Liver (tissue), 9 donors: ENCODE data around the gene IQGAP2. TPM values are rescaled to one million over a fixed set of nuclear protein-coding genes. Genes with fewer than 3 reads are reported as not detected.

Experiments
- DNase-seq: peaks from one replicate; pipeline ENCODE4 v3.0.0-alpha.2; 2017; ENCODE audit warnings: low spot score
- H3K27ac ChIP-seq, 2 donors: one replicate each; pipeline ENCODE4 v1.7.0; 2013; ENCODE audit warnings: inconsistent platforms in 2 of 2, low read length in 2 of 2, control low read depth in 1 of 2, low read depth in 1 of 2, mild to moderate bottlenecking in 1 of 2
- H3K27me3 ChIP-seq, 4 donors: one replicate each; pipeline versions ENCODE4 v1.6.1 to v1.7.0; 2013; ENCODE audit warnings: low read length in 3 of 4, inconsistent platforms in 1 of 4, mild to moderate bottlenecking in 1 of 4, moderate library complexity in 1 of 4; ENCODE audit not compliant: control insufficient read depth in 4 of 4, insufficient read depth in 4 of 4
- H3K36me3 ChIP-seq, 4 donors: one replicate each; pipeline versions ENCODE4 v1.6.1 to v1.7.0; 2013; ENCODE audit warnings: low read length in 3 of 4, mild to moderate bottlenecking in 3 of 4, low read depth in 1 of 4, moderate library complexity in 1 of 4; ENCODE audit not compliant: control insufficient read depth in 4 of 4, insufficient read depth in 3 of 4
- H3K4me1 ChIP-seq, 4 donors: one replicate each; pipeline versions ENCODE4 v1.6.1 to v1.7.0; 2013; ENCODE audit warnings: low read length in 3 of 4, mild to moderate bottlenecking in 3 of 4, moderate library complexity in 1 of 4; ENCODE audit not compliant: control insufficient read depth in 4 of 4, insufficient read depth in 4 of 4
- H3K4me3 ChIP-seq, 3 donors: one replicate each; pipeline versions ENCODE4 v1.6.1 to v1.7.0; 2013; ENCODE audit warnings: low read length in 3 of 3, control low read depth in 1 of 3, low read depth in 1 of 3, mild to moderate bottlenecking in 1 of 3
- H3K9ac ChIP-seq, 2 donors: one replicate each; pipeline ENCODE4 v1.7.0; 2013; ENCODE audit warnings: low read length in 2 of 2, mild to moderate bottlenecking in 2 of 2, moderate library complexity in 2 of 2, control low read depth in 1 of 2, low read depth in 1 of 2
- H3K9me3 ChIP-seq, 4 donors: one replicate each; pipeline versions ENCODE4 v1.6.1 to v1.7.0; 2013; ENCODE audit warnings: low read length in 3 of 4; ENCODE audit not compliant: control insufficient read depth in 4 of 4
- EGR1 ChIP-seq, 2 donors: IDR thresholded peaks; 2 replicates each; pipeline ENCODE4 v1.6.1; 2016 to 2018; ENCODE audit warnings: antibody characterized with exemption in 2 of 2, low read depth in 2 of 2
- FOXA1 ChIP-seq: IDR thresholded peaks from 2 replicates; pipeline ENCODE4 v1.6.1; 2016; ENCODE audit warnings: antibody characterized with exemption
- FOXA2 ChIP-seq: IDR thresholded peaks from 2 replicates; pipeline ENCODE4 v1.6.1; 2016; ENCODE audit warnings: antibody characterized with exemption
- GABPA ChIP-seq, 2 donors: IDR thresholded peaks in 1 of 2; conservative IDR thresholded peaks in 1 of 2; 2 replicates each; pipeline ENCODE4 v1.6.1; 2016; ENCODE audit warnings: antibody characterized with exemption in 2 of 2, mild to moderate bottlenecking in 1 of 2, moderate library complexity in 1 of 2
- HNF4A ChIP-seq, 2 donors: conservative IDR thresholded peaks; 2 replicates each; pipeline ENCODE4 v1.6.1; 2016; ENCODE audit warnings: antibody characterized with exemption in 2 of 2, mild to moderate bottlenecking in 2 of 2
- HNF4G ChIP-seq: IDR thresholded peaks from 2 replicates; pipeline ENCODE4 v1.6.1; 2016; ENCODE audit warnings: antibody characterized with exemption
- JUND ChIP-seq, 2 donors: IDR thresholded peaks; 2 replicates each; pipeline ENCODE4 v1.6.1; 2016; ENCODE audit warnings: antibody characterized with exemption in 2 of 2
- NR2F2 ChIP-seq: IDR thresholded peaks from 2 replicates; pipeline ENCODE4 v1.6.1; 2016; ENCODE audit warnings: antibody characterized with exemption
- RAD21 ChIP-seq, 2 donors: IDR thresholded peaks; 2 replicates each; pipeline ENCODE4 v1.6.1; 2016; ENCODE audit warnings: antibody characterized with exemption in 2 of 2, mild to moderate bottlenecking in 2 of 2
- RXRA ChIP-seq, 2 donors: IDR thresholded peaks; 2 replicates each; pipeline ENCODE4 v1.6.1; 2017 to 2018; ENCODE audit warnings: antibody characterized with exemption in 2 of 2, mild to moderate bottlenecking in 1 of 2
- SP1 ChIP-seq: IDR thresholded peaks from 2 replicates; pipeline ENCODE4 v1.6.1; 2018; ENCODE audit warnings: antibody characterized with exemption, mild to moderate bottlenecking
- TAF1 ChIP-seq: conservative IDR thresholded peaks from 2 replicates; pipeline ENCODE4 v1.6.1; 2016; ENCODE audit warnings: antibody characterized with exemption, mild to moderate bottlenecking
- YY1 ChIP-seq: IDR thresholded peaks from 2 replicates; pipeline ENCODE4 v1.6.1; 2016; ENCODE audit warnings: antibody characterized with exemption, mild to moderate bottlenecking
- WGBS: extraction: QIAGEN DNeasy Blood & Tissue Kit; methylation state at CpG from one replicate; pipeline ENCODE4 v1.1.7; 2013; 5-methylcytosine and 5-hydroxymethylcytosine counted together
- polyA plus RNA-seq, 2 donors: library from polyadenylated mRNA; stranded (reverse) in 1 of 2; unstranded in 1 of 2; fragments of 200-250 nt in 1 of 2; fragments of >200 nt in 1 of 2; fragmentation: Nextera tagmentation in 1 of 2; extraction: Ambion mirVana in 1 of 2; gene quantifications; one replicate each; pipeline versions ENCODE4 v1.2.1 to v1.2.3, GENCODE V29; 2013 to 2015
- total RNA-seq, 2 donors: library from RNA; depleted of rRNA; stranded (reverse); fragments of >200 nt; gene quantifications; one replicate each; pipeline ENCODE4 v1.2.3, GENCODE V29; 2014
- TF ChIP-seq, protein P1 (sequence below): IDR thresholded peaks from 2 replicates; pipeline ENCODE4 v1.6.1; 2016; ENCODE audit warnings: antibody characterized with exemption
- TF ChIP-seq, protein P2 (sequence below): fragments of 150-350 bp; IDR thresholded peaks from 2 replicates; pipeline ENCODE4 v1.5.1; 2017; ENCODE audit warnings: improper control_type of control experiment, low read depth, low read length; ENCODE audit not compliant: missing input control
- TF ChIP-seq, protein P3 (sequence below): IDR thresholded peaks from 2 replicates; pipeline ENCODE4 v1.6.1; 2016; ENCODE audit warnings: antibody characterized with exemption, mild to moderate bottlenecking
- TF ChIP-seq, protein P4 (sequence below): IDR thresholded peaks from 2 replicates; pipeline ENCODE4 v1.6.1; 2016; ENCODE audit warnings: antibody characterized with exemption
- TF ChIP-seq, protein P5 (sequence below): IDR thresholded peaks from 2 replicates; pipeline ENCODE4 v1.6.1; 2016; ENCODE audit warnings: antibody characterized with exemption
- donor health status: healthy.
- donor health status: healthy.
- donor health status: healthy.
- donor health status: healthy.
- donor health status: healthy.

The IQGAP2 gene
- total and polyA plus RNA-seq, 4 donors, result 41.5 to 205 (median 102) TPM

DNA sequence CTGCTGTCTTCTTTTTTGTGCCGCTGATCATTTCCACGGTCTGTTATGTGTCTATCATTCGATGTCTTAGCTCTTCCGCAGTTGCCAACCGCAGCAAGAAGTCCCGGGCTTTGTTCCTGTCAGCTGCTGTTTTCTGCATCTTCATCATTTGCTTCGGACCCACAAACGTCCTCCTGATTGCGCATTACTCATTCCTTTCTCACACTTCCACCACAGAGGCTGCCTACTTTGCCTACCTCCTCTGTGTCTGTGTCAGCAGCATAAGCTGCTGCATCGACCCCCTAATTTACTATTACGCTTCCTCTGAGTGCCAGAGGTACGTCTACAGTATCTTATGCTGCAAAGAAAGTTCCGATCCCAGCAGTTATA, 329.9 kb downstream of the IQGAP2 start (continued):
- TF ChIP-seq, protein P1, sequence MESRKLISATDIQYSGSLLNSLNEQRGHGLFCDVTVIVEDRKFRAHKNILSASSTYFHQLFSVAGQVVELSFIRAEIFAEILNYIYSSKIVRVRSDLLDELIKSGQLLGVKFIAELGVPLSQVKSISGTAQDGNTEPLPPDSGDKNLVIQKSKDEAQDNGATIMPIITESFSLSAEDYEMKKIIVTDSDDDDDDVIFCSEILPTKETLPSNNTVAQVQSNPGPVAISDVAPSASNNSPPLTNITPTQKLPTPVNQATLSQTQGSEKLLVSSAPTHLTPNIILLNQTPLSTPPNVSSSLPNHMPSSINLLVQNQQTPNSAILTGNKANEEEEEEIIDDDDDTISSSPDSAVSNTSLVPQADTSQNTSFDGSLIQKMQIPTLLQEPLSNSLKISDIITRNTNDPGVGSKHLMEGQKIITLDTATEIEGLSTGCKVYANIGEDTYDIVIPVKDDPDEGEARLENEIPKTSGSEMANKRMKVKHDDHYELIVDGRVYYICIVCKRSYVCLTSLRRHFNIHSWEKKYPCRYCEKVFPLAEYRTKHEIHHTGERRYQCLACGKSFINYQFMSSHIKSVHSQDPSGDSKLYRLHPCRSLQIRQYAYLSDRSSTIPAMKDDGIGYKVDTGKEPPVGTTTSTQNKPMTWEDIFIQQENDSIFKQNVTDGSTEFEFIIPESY, result no peak
- TF ChIP-seq GABPA (IDR thresholded peaks at IDR 0.05 in 1 of 2, conservative IDR thresholded peaks at IDR 0.05 in 1 of 2), result no peak
- no peak for TF ChIP-seq HNF4A (conservative IDR thresholded peaks at IDR 0.05)

DNA sequence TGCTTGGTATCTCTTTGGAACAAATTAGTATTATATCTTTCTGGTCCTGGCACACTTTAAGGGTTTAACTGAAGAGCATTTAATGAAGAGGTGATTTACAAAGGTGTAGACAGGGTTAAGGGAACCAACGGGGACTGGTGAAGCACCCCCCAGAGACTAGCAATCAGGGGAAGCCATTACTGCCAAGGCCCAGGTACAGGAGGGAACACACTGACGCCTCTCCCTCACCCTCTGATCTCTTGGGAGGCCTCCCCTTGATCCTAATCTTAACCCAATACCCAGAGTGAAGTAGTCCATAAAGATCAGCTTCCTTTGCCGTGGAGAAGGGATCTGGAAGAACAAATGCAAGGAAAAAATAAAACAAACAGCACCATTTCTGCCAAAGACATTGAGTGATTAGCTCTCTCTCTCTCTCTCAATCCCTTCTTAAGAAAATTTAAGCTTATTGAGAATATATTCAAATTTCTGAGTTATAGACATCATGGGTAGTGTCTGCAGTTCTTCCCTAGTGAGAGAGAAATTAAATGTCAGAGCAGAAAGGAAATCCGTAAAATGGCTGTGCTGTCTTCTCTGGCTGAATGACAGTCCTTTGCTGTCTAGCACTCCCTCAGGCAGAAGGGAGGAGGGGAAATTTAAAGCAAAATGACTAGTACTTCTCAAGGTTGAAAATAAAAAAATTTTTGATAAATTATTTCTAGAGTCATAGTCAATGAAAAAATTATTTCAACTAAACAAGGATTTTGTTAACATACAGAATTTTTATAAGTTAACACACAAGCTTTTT, 332.9 kb downstream of the IQGAP2 start:
- Histone ChIP-seq H3K4me1 (no peaks in the 10 kb centered on the region), H3K36me3 (no peaks in the 10 kb centered on the region), H3K9me3 (no peaks in the 10 kb centered on the region), H3K27me3 (no peaks in the 10 kb centered on the region), H3K4me3 (no peak overlapping the region), H3K27ac (no peak overlapping the region), H3K9ac (no peak overlapping the region)
- WGBS, result 85% methylated on average over 4 of the region's 4 CpGs
- TF ChIP-seq NR2F2 (no peak), FOXA2 (no peak), FOXA1 (no peak), GABPA (IDR thresholded peaks at IDR 0.05 in 1 of 2, conservative IDR thresholded peaks at IDR 0.05 in 1 of 2) (no peak), TAF1 (no peak), EGR1 (IDR thresholded peaks at IDR 0.05; ENCODE audit: low read depth in 2 of 2) (no peak), RXRA (IDR thresholded peaks at IDR 0.05) (no peak), HNF4G (no peak), HNF4A (conservative IDR thresholded peaks at IDR 0.05) (no peak), RAD21 (IDR thresholded peaks at IDR 0.05) (no peak), JUND (IDR thresholded peaks at IDR 0.05) (no peak), SP1 (no peak), YY1 (no peak)
- TF ChIP-seq, protein P2, sequence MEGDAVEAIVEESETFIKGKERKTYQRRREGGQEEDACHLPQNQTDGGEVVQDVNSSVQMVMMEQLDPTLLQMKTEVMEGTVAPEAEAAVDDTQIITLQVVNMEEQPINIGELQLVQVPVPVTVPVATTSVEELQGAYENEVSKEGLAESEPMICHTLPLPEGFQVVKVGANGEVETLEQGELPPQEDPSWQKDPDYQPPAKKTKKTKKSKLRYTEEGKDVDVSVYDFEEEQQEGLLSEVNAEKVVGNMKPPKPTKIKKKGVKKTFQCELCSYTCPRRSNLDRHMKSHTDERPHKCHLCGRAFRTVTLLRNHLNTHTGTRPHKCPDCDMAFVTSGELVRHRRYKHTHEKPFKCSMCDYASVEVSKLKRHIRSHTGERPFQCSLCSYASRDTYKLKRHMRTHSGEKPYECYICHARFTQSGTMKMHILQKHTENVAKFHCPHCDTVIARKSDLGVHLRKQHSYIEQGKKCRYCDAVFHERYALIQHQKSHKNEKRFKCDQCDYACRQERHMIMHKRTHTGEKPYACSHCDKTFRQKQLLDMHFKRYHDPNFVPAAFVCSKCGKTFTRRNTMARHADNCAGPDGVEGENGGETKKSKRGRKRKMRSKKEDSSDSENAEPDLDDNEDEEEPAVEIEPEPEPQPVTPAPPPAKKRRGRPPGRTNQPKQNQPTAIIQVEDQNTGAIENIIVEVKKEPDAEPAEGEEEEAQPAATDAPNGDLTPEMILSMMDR, result no peak
- TF ChIP-seq, protein P3, sequence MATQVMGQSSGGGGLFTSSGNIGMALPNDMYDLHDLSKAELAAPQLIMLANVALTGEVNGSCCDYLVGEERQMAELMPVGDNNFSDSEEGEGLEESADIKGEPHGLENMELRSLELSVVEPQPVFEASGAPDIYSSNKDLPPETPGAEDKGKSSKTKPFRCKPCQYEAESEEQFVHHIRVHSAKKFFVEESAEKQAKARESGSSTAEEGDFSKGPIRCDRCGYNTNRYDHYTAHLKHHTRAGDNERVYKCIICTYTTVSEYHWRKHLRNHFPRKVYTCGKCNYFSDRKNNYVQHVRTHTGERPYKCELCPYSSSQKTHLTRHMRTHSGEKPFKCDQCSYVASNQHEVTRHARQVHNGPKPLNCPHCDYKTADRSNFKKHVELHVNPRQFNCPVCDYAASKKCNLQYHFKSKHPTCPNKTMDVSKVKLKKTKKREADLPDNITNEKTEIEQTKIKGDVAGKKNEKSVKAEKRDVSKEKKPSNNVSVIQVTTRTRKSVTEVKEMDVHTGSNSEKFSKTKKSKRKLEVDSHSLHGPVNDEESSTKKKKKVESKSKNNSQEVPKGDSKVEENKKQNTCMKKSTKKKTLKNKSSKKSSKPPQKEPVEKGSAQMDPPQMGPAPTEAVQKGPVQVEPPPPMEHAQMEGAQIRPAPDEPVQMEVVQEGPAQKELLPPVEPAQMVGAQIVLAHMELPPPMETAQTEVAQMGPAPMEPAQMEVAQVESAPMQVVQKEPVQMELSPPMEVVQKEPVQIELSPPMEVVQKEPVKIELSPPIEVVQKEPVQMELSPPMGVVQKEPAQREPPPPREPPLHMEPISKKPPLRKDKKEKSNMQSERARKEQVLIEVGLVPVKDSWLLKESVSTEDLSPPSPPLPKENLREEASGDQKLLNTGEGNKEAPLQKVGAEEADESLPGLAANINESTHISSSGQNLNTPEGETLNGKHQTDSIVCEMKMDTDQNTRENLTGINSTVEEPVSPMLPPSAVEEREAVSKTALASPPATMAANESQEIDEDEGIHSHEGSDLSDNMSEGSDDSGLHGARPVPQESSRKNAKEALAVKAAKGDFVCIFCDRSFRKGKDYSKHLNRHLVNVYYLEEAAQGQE, result no peak
- TF ChIP-seq, protein P4, sequence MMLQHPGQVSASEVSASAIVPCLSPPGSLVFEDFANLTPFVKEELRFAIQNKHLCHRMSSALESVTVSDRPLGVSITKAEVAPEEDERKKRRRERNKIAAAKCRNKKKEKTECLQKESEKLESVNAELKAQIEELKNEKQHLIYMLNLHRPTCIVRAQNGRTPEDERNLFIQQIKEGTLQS, result no peak
- TF ChIP-seq, protein P1, result no peak
- TF ChIP-seq, protein P5, sequence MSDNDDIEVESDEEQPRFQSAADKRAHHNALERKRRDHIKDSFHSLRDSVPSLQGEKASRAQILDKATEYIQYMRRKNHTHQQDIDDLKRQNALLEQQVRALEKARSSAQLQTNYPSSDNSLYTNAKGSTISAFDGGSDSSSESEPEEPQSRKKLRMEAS, result no peak
- no peak for DNase-seq
